ENCODE data around the gene RUFY1. TPM values are rescaled to one million over a fixed set of nuclear protein-coding genes. Genes with fewer than 3 reads are reported as not detected.
"Not testable (repeated sequence)": the region's sequence is repeated elsewhere in the genome, so short reads cannot be mapped to it uniquely, and the experiment has no call there.

RUFY1 gene
- total RNA-seq, 2 experiments from 2014 or later = 43.0 to 48.9 TPM

GRCh38 chr5:179623003-179623905 lies 72.9 kb downstream of the RUFY1 start, which contains the start of gene HNRNPH1:
TSS of gene HNRNPH1 (minus strand) at chr5:179623671. CDS start at chr5:179623133, 538 bp downstream.
- Mint-ChIP-seq H3K36me3 (peaks cover 39% of the 10 kb centered on the region), H3K4me1 (peaks cover 36% of the 10 kb centered on the region), H3K27me3 (no peaks in the 10 kb centered on the region), H3K4me3 (peak within 1 kb of the TSS; percentile 100), H3K27ac (peak within 1 kb of the TSS; percentile 100), H3K9me3 (no peaks in the 10 kb centered on the region)
- peak; percentile 77 for ATAC-seq (ENCODE audit: low read depth)
- POLR2A ChIA-PET = interaction anchor here (0.5 to 7.3 kb wide), 33 partner anchors 9 to 1388 kb away, joined by 3 to 144 read pairs (median 4); partner anchors contain the start of genes CANX, MAML1 and RUFY1
- DNase-seq = peak; percentile 95

- Mint-ChIP-seq H3K27ac (peak overlapping the region; percentile 100), H3K27me3 (no peaks in the 10 kb centered on the region), H3K36me3 (peaks cover 39% of the 10 kb centered on the region), H3K4me1 (peaks cover 35% of the 10 kb centered on the region), H3K9me3 (no peaks in the 10 kb centered on the region), H3K4me3 (peak overlapping the region; percentile 100)
- DNase-seq (no peak), ATAC-seq (ENCODE audit: low read depth) (peak; percentile 21)
- POLR2A ChIA-PET = interaction anchor here (0.5 to 7.3 kb wide), 30 partner anchors 8 to 1389 kb away, joined by 3 to 144 read pairs (median 4); partner anchors contain the start of genes CANX, MAML1 and RUFY1
These were observed 73.8 kb downstream of the RUFY1 start for GRCh38 chr5:179623906-179624741.

GRCh38 chr5:179624841-179625271 lies 74.5 kb downstream of the RUFY1 start:
- POLR2A ChIA-PET = interaction anchor here (1.9 to 7.3 kb wide), 5 partner anchors 9 to 108 kb away, joined by 7 to 144 read pairs (median 32); partner anchors contain the start of genes MAML1 and RUFY1
- H3K27me3 Mint-ChIP-seq = no peaks in the 10 kb centered on the region
- peak overlapping the region; percentile 100 for H3K27ac Mint-ChIP-seq
- ATAC-seq (ENCODE audit: low read depth) (no peak), DNase-seq (no peak)
- peaks cover 35% of the 10 kb centered on the region for H3K36me3 Mint-ChIP-seq
- H3K4me1 Mint-ChIP-seq = peaks cover 31% of the 10 kb centered on the region
- H3K4me3 Mint-ChIP-seq = peak overlapping the region; percentile 100
- no peaks in the 10 kb centered on the region for H3K9me3 Mint-ChIP-seq

- peak; percentile 72 for ATAC-seq (ENCODE audit: low read depth)
- H3K27ac Mint-ChIP-seq, H3K27me3 Mint-ChIP-seq, H3K4me1 Mint-ChIP-seq, H3K36me3 Mint-ChIP-seq, DNase-seq, H3K9me3 Mint-ChIP-seq: not testable (repeated sequence)
- POLR2A ChIA-PET = interaction anchor here (0.6 to 1.5 kb wide), 3 partner anchors 10 to 39 kb away, joined by 3 to 7 read pairs (median 4); partner anchors contain the start of gene HNRNPH1
- peak overlapping the region; percentile 61 for H3K4me3 Mint-ChIP-seq
These were observed 83.4 kb downstream of the RUFY1 start for GRCh38 chr5:179633501-179634369.

GRCh38 chr5:179634370-179635172 lies 84.2 kb downstream of the RUFY1 start:
- peak; percentile 98 for ATAC-seq (ENCODE audit: low read depth)
- H3K9me3 Mint-ChIP-seq, H3K36me3 Mint-ChIP-seq, H3K27me3 Mint-ChIP-seq, H3K4me3 Mint-ChIP-seq, H3K27ac Mint-ChIP-seq, H3K4me1 Mint-ChIP-seq, POLR2A ChIA-PET: not testable (repeated sequence)
- DNase-seq = peak; percentile 47

GRCh38 chr5:179639296-179639695 lies 88.9 kb downstream of the RUFY1 start:
- H3K27ac Mint-ChIP-seq, H3K9me3 Mint-ChIP-seq, DNase-seq: not testable (repeated sequence)

GRCh38 chr5:179641745-179642144 lies 91.4 kb downstream of the RUFY1 start:
- H3K27me3 Mint-ChIP-seq; POLR2A ChIA-PET; ATAC-seq (ENCODE audit: low read depth); H3K27ac Mint-ChIP-seq; H3K36me3 Mint-ChIP-seq; H3K4me1 Mint-ChIP-seq; H3K4me3 Mint-ChIP-seq; DNase-seq; H3K9me3 Mint-ChIP-seq: not testable (repeated sequence)

More at GRCh38 chr5:179639296-179639695, 88.9 kb downstream of the RUFY1 start:
- POLR2A ChIA-PET = interaction anchor here (0.6 to 1.3 kb wide), 3 partner anchors 15 to 428 kb away, joined by 3 to 5 read pairs (median 3); partner anchors contain the start of gene HNRNPH1
- H3K4me1 Mint-ChIP-seq; ATAC-seq (ENCODE audit: low read depth); H3K36me3 Mint-ChIP-seq; H3K27me3 Mint-ChIP-seq; H3K4me3 Mint-ChIP-seq: not testable (repeated sequence)

- ATAC-seq (ENCODE audit: low read depth); H3K36me3 Mint-ChIP-seq; H3K4me3 Mint-ChIP-seq; H3K4me1 Mint-ChIP-seq; H3K27ac Mint-ChIP-seq; H3K27me3 Mint-ChIP-seq; POLR2A ChIA-PET; H3K9me3 Mint-ChIP-seq; DNase-seq: not testable (repeated sequence)
These were observed 92.3 kb downstream of the RUFY1 start for GRCh38 chr5:179642626-179643025.

- H3K27ac Mint-ChIP-seq; H3K36me3 Mint-ChIP-seq; H3K9me3 Mint-ChIP-seq; DNase-seq; POLR2A ChIA-PET; H3K27me3 Mint-ChIP-seq; ATAC-seq (ENCODE audit: low read depth); H3K4me3 Mint-ChIP-seq; H3K4me1 Mint-ChIP-seq: not testable (repeated sequence)
These were observed 93.0 kb downstream of the RUFY1 start for GRCh38 chr5:179643141-179643920.

- POLR2A ChIA-PET; ATAC-seq (ENCODE audit: low read depth): not testable (repeated sequence)
These were observed 94.4 kb downstream of the RUFY1 start for GRCh38 chr5:179644766-179645165.

GRCh38 chr5:179648410-179648809 lies 98.1 kb downstream of the RUFY1 start:
- peaks cover 4% of the 10 kb centered on the region for H3K27me3 Mint-ChIP-seq
- H3K9me3 Mint-ChIP-seq = no peaks in the 10 kb centered on the region
- no peak overlapping the region for H3K27ac Mint-ChIP-seq
- no peak for ATAC-seq (ENCODE audit: low read depth)
- H3K4me1 Mint-ChIP-seq = no peaks in the 10 kb centered on the region
- POLR2A ChIA-PET = no interaction called here
- H3K36me3 Mint-ChIP-seq = no peaks in the 10 kb centered on the region
- DNase-seq = no peak
- no peak overlapping the region for H3K4me3 Mint-ChIP-seq

More at GRCh38 chr5:179644766-179645165, 94.4 kb downstream of the RUFY1 start:
- H3K36me3 Mint-ChIP-seq, DNase-seq, H3K4me1 Mint-ChIP-seq, H3K9me3 Mint-ChIP-seq, H3K4me3 Mint-ChIP-seq, H3K27ac Mint-ChIP-seq, H3K27me3 Mint-ChIP-seq: not testable (repeated sequence)
